Activated B cell treated with CpG ODN at 0.5 μM for 24 hours (primary cell): ENCODE data around the gene RELCH. TPM values are rescaled to one million over a fixed set of nuclear protein-coding genes. Genes with fewer than 3 reads are reported as not detected.

ENCODE experiments used
- ATAC-seq: fragments of 200-7000 bp; cut with Tn5 transposase; one replicate; pipeline ENCODE4 v1.10.0; 2021; ENCODE audit warnings: low read depth, mild to moderate bottlenecking, moderate library complexity
- CTCF ChIA-PET: fragments of 350-600 bp; sonication (Branson Sonifier 250); formaldehyde crosslinking; loops from one replicate; lab custom pipeline; 2021; ENCODE audit warnings: antibody characterized with exemption; lab: Charles Lee
- POLR2A ChIA-PET: fragments of 350-600 bp; sonication (Branson Sonifier 250); formaldehyde crosslinking; loops from one replicate; lab custom pipeline; 2021; ENCODE audit warnings: antibody characterized with exemption; lab: Charles Lee
- DNase-seq: peaks from one replicate; pipeline ENCODE4 v3.0.0; 2022
- H3K27ac Mint-ChIP-seq: one replicate; pipeline ENCODE4 v1.8.0; 2020; ENCODE audit warnings: mixed read lengths
- H3K27me3 Mint-ChIP-seq: one replicate; pipeline ENCODE4 v1.8.0; 2021; ENCODE audit warnings: mixed read lengths
- H3K36me3 Mint-ChIP-seq: one replicate; pipeline ENCODE4 v1.8.0; 2021; ENCODE audit warnings: low read depth, mixed read lengths
- H3K4me1 Mint-ChIP-seq: one replicate; pipeline ENCODE4 v1.8.0; 2021; ENCODE audit warnings: mixed read lengths
- H3K4me3 Mint-ChIP-seq: one replicate; pipeline ENCODE4 v1.8.0; 2020; ENCODE audit warnings: mild to moderate bottlenecking, mixed read lengths
- H3K9me3 Mint-ChIP-seq: one replicate; pipeline ENCODE4 v1.8.0; 2020; ENCODE audit warnings: mixed read lengths
- intact Hi-C: fragments of 100-400 bp; cut with micrococcal nuclease; formaldehyde crosslinking; loops from one replicate; pipeline ENCODE4 v1.15.1; 2024
- total RNA-seq: library from RNA; stranded (reverse); gene quantifications from 2 replicates; pipeline ENCODE4 v1.2.3, GENCODE V29; 2022
- TF ChIP-seq, protein P1 (sequence below): fragments of 200-600 bp; IDR thresholded peaks from one replicate; pipeline ENCODE4 v1.8.0; 2022; ENCODE audit warnings: antibody characterized with exemption, mild to moderate bottlenecking

RELCH gene
- total RNA-seq, 1 donor from 2014 or later, result 59.0 TPM

DNA sequence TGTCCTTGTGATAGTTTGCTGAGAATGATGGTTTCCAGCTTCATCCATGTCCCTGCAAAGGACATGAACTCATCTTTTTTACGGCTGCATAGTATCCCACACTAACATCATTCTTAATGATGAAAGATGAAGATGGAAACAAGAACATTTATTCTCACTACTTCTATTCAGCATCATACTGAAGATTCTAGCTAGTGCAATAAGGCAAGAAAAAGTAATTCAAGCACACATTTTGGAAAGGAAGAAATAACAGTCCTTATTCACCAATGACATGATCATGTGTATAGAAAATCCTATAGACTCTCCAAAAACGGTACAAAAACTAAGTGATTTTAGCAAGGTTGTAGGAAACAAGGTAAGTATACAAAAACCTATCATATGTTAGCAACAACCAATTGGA, 37.2 kb downstream of the RELCH start:
- peaks cover 6% of the 10 kb centered on the region for H3K9me3 Mint-ChIP-seq
- intact Hi-C loops, result loop anchor here (2.0 kb wide), 1 partner anchor 15 kb away; no protein-coding TSS in a partner anchor
- CTCF ChIA-PET, result no interaction called here
- no peak overlapping the region for H3K4me3 Mint-ChIP-seq
- no peaks in the 10 kb centered on the region for H3K27me3 Mint-ChIP-seq
- POLR2A ChIA-PET, result no interaction called here
- DNase-seq (no peak), ATAC-seq (no peak)
- H3K27ac Mint-ChIP-seq, result no peak overlapping the region
- H3K36me3 Mint-ChIP-seq, result peaks cover 54% of the 10 kb centered on the region
- TF ChIP-seq, protein P1, sequence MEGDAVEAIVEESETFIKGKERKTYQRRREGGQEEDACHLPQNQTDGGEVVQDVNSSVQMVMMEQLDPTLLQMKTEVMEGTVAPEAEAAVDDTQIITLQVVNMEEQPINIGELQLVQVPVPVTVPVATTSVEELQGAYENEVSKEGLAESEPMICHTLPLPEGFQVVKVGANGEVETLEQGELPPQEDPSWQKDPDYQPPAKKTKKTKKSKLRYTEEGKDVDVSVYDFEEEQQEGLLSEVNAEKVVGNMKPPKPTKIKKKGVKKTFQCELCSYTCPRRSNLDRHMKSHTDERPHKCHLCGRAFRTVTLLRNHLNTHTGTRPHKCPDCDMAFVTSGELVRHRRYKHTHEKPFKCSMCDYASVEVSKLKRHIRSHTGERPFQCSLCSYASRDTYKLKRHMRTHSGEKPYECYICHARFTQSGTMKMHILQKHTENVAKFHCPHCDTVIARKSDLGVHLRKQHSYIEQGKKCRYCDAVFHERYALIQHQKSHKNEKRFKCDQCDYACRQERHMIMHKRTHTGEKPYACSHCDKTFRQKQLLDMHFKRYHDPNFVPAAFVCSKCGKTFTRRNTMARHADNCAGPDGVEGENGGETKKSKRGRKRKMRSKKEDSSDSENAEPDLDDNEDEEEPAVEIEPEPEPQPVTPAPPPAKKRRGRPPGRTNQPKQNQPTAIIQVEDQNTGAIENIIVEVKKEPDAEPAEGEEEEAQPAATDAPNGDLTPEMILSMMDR, result no peak
- no peaks in the 10 kb centered on the region for H3K4me1 Mint-ChIP-seq

DNA sequence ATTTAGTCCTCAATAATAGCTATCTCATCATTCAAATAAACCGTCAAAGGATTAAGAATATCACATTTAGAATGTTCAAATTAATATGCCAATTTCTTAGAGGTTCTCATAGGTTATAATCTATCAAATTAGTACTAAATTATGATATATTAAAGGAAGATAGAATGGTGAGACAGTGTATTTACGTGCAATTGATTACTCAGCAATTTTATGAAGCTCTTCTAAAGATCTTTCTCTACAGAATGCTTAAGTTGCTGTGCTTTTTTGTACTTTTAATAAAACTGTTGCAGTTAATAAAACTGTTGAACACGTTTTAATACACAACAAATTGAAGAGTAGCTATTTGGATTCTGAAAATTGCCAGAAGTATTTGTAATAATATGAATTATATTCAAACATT, 39.0 kb downstream of the RELCH start:
- ATAC-seq, result no peak
- H3K4me1 Mint-ChIP-seq, result no peaks in the 10 kb centered on the region
- CTCF ChIA-PET, result interaction anchor here (1.0 kb wide), 1 partner anchor 23 kb away, joined by 4 read pairs; no protein-coding TSS in a partner anchor
- POLR2A ChIA-PET, result no interaction called here
- peaks cover 64% of the 10 kb centered on the region for H3K36me3 Mint-ChIP-seq
- no peak overlapping the region for H3K27ac Mint-ChIP-seq
- no peak for DNase-seq
- TF ChIP-seq, protein P1, result no peak
- no peaks in the 10 kb centered on the region for H3K27me3 Mint-ChIP-seq
- intact Hi-C loops, result no loop called here
- no peak overlapping the region for H3K4me3 Mint-ChIP-seq
- peaks cover 6% of the 10 kb centered on the region for H3K9me3 Mint-ChIP-seq

GRCh38 chr18:62236252-62236651, 49.2 kb downstream of the RELCH start:
- Mint-ChIP-seq H3K4me1 (no peaks in the 10 kb centered on the region), H3K4me3 (no peak overlapping the region), H3K9me3 (no peaks in the 10 kb centered on the region), H3K27ac (no peak overlapping the region), H3K36me3 (peaks cover 56% of the 10 kb centered on the region), H3K27me3 (no peaks in the 10 kb centered on the region)
- DNase-seq (no peak), ATAC-seq (no peak)
- TF ChIP-seq, protein P1, result no peak
- POLR2A ChIA-PET, result no interaction called here
- CTCF ChIA-PET, result no interaction called here
- intact Hi-C loops, result no loop called here

DNA sequence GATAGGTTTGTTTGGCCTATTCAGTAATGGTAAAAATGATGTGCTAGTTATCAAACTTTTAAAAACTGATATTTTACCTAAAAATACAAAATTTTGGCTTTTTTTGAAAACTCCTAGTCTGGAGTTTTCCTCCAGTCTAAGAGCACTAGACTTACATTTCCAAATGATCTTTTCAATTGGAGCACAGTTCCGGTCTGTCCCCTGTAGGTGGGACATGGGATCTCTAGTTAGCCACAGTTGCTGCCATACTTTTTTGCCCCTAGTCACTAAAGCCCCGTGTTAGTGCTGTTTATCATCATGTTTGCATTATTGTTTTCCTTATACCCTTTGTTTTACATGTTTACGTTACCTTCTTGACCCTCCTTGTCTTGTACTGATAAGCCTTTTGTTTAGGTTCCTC, 52.4 kb downstream of the RELCH start:
- DNase-seq, result no peak
- TF ChIP-seq, protein P1, result no peak
- Mint-ChIP-seq H3K36me3 (peaks cover 55% of the 10 kb centered on the region), H3K27me3 (no peaks in the 10 kb centered on the region), H3K9me3 (no peaks in the 10 kb centered on the region), H3K4me1 (no peaks in the 10 kb centered on the region), H3K4me3 (no peak overlapping the region), H3K27ac (no peak overlapping the region)
- ChIA-PET CTCF (no interaction called here), POLR2A (no interaction called here)
- intact Hi-C loops, result no loop called here
- ATAC-seq, result no peak

DNA sequence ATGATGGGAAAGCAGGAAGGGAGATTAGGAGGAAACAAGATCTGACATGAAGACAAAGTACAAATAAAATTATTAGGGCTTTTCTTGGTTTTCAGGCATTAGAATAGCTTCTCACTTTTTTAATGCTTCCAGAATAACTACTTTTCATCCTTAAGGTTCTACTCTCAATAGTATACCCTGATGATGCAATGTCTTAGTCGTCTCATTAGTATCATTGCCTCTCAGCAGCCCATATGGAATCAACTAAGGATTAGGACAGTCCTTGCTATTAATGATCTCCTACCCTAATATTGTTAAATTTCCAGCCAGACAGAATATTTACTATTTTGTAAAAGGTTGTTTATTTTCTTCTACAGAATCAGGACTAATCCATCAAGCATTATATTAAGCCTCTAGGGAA, 55.9 kb downstream of the RELCH start:
- CTCF ChIA-PET, result no interaction called here
- ATAC-seq (no peak), DNase-seq (no peak)
- Mint-ChIP-seq H3K36me3 (peaks cover 48% of the 10 kb centered on the region), H3K4me1 (no peaks in the 10 kb centered on the region), H3K9me3 (no peaks in the 10 kb centered on the region), H3K27me3 (no peaks in the 10 kb centered on the region), H3K4me3 (no peak overlapping the region), H3K27ac (no peak overlapping the region)
- TF ChIP-seq, protein P1, result no peak
- POLR2A ChIA-PET, result interaction anchor here (1.5 kb wide), 1 partner anchor 56 kb away, joined by 4 read pairs; the partner anchor contains the start of genes PIGN and RELCH
- intact Hi-C loops, result no loop called here
